SIG-M5 treated with dmso at 0.1 percent for 504 hours (cell line): ENCODE measurements around the gene RPL18A.

Source experiments
- DNase-seq: peaks from one replicate; lab custom pipeline; 2025; ENCODE audit not compliant: unreplicated experiment; lab: John Stamatoyannopoulos, UW

RPL18A gene

DNA sequence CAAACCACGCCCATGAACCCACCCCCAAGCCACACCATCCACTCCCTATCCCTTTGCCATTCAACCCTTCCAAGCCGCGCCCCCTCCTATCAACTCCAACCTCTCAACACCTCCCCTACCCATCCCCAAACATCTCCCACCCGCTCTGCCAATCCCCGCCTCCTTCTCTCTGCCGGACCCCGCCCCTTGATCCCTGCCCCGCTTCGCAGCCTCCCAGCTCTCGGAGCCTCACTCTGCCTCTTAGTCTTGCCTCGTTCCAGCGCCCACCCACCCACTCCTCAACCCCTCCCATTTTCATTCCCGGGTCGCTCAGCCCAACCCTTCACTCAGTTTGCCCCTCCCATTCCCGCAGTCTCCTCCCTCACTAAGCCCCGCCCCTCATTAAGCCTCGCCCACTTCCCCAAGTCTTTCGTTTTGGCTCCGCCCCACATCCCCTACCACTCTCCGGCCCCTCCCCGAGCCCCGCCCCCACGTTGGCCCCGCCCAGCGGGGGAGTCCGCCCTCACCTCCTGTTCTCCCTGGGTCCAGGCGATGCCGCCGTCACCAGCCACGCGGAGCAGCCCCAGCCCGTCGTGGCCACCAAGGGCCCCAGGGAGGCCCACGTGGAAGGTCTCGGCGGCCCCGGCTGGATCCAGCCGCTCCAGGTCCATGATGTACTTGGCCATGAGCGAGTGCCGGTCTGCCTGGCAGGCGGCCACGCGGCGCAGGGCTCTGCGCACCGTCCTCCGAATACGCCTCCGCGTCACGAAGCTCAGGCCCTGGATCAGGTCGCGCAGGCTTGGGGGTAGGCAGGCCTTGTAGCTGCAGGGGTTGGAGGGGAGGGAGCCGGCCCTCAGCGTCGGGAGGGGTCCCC, 17.7 kb upstream of the RPL18A start:
- DNase-seq, result no peak

DNA sequence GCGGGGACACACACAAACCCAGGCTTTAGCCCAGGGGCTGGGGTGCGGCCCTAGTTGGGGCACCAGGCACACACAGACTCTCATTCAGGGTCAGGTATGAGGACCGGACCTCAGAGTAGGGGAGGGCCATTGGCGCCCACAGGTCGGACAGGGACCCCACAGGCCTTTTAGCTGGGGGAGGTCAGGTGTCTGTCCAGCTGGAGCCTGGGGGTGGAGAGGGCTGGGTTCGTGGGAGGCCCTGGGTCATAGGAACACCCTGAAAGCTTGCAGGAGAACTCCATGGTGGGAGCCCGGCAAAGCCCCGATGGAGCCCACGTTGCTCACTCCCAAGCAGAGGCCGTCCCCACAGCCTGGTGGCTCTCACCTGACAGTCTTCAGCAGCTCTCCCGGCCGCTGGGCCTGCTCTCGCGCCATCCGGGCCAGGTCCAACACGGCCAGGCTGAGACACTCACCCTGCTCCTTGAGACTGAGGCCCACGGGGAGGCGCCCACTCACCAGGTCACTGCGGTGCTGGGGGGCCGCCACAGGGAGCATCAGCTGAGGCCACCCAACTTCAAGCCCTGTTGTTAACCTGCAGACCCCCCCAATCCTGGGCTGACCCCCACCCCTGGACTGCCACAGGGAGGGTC, 16.9 kb upstream of the RPL18A start:
- DNase-seq, result no peak

DNA sequence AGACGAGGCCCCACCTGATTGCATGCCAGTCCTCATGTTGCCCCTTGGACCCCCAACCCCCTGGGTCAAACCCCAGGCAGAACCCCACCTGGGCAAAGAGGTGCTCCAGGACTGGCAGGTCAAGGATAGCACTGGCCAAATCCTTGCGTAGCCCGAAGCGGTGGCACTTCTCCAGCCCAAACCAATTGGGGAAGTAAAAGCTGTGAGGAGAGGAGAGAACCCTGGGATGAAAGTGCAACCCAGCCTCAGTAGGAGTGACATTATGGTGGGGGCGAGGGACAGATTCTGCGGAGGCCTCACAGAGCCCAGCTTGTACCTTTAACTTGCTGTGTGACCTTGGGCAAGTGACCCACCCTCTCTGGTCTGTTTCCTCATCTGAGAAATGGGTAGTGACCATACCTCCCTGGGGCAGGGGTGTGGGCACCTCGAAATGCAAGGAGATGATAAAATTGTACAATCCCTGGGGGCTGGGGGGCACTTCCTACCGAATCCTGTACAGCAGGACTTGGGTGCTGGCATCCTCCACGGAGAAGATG, 16.4 kb upstream of the RPL18A start:
- DNase-seq, result no peak

DNA sequence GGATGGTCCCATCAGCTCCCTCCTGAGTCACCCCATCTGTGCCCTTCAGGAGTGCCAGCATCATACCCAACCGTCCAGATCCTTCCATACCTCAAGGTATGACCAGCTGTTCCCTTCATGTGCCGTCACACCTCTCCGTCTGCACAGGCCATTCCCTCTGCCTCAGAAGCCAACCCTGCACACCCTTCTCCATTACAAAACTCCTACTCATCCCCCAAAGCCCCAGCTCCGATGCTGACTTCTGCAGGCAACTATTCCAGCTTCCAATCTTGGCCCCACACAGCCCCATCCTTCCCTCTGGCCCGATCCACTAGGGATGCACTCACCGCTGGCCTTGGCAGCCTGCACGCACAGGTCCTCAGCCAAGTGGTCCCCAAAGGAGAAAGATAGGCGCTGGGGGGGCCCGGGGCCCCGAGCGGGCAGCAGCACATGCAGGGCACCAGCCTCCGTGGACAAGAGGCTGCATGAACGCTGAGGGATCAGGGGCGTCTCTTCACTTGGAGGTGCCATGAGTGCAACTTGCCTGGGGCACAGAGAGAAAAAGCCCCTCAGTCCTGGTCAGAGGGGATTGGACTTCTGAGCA, 15.7 kb upstream of the RPL18A start:
- no peak for DNase-seq

DNA sequence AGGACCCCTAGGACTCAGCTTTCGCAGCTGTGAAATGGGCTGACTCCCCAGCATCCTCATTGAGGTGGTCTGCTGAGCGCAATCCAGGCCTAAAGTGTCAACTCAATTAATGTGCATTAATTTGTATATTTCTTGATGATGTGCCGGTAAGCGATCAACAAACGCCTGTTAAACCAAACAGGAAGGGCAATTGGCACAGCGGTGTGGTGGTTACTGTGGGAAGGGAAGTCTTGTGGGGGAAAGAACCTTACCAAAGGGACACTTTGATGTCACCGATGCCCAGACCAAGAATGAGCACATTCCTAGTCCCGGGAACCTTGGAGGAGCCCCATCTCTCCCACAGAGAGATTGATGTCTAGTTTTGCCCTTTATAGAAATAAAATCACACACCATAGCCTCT, 13.6 kb upstream of the RPL18A start:
- DNase-seq, result no peak

- DNase-seq, result no peak
Observed at GRCh38 chr19:17847538-17848366, 12.0 kb upstream of the RPL18A start, which contains the start of gene JAK3. TSS of gene JAK3 (minus strand) at chr19:17847982. CDS start at chr19:17844417, 3,565 bp downstream.

- no peak for DNase-seq
Observed at GRCh38 chr19:17848595-17849292, 11.0 kb upstream of the RPL18A start.

GRCh38 chr19:17854061-17854460, 5.6 kb upstream of the RPL18A start:
- no peak for DNase-seq

DNA sequence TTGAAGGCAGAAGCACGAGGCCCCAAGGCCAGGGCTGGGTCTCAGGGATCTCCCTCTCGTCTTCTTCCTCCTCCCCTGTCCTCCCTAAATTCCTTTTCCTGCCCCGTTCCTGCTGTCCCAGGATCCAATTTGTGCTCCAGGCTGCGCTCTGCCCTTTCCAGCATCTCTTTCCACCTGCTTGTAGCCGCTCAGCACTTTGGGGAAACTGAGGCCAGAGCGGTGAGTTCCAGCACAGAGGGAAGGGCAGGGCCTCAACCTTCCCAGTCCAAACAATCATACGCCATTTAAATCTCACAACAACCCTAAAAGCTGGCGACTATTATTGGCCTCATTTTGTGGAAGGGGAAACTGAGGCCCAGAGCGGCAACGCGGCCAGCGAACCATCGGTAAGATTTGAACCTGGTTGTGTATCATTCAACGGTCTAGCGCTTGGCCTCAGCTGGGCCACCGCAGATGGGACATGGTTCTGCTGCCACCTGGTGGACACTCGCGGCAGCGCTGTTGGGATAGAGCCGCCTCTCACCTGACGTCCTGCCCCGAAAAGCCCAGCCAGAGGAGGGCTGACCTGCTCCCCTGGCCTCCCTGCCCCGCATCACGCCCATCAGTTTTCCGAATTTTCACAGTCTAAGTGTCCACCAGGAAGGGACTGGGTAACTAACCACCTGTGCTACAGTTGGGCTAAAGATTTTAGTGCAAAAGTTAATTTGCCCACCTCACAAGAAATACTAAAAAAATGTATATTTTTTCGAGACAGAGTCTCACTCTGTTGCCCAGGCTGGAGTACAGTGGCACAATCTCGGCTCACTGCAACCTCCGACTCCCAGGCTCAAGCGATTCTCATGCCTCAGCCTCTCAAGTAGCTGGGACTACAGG, 4.2 kb upstream of the RPL18A start:
- peak; percentile 71 for DNase-seq

- no peak for DNase-seq
Observed at GRCh38 chr19:17860331-17860992, 752 bp downstream of the RPL18A start.

DNA sequence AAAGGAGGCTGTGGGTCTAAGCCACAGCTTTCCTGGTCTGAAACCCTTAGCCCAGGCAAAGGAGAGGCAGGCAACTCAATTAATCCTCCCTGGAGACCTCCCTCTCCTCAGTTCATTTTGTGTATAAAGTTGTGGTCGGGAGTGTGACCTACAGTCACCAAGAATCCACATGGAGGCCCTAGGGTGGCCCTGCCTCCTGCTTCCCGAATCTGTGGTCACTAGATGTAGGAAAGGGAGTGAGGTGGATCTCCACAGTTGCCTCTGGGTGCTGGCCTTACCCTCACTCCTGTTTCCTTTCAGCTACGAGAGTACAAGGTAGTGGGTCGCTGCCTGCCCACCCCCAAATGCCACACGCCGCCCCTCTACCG, 1.3 kb downstream of the RPL18A start:
- DNase-seq, result no peak

- DNase-seq, result no peak
Observed at GRCh38 chr19:17861542-17862402, 2.1 kb downstream of the RPL18A start.

GRCh38 chr19:17862711-17863519, 3.2 kb downstream of the RPL18A start:
- DNase-seq, result no peak

GRCh38 chr19:17863520-17864182, 3.9 kb downstream of the RPL18A start:
- DNase-seq, result no peak

GRCh38 chr19:17865364-17866311, 5.9 kb downstream of the RPL18A start:
- DNase-seq, result peak; percentile 39
